Neural progenitor cell (in vitro differentiated cells): ENCODE results near the gene HIVEP2.

ENCODE experiments used
- EZH2 ChIP-seq: fragments of 200-600 bp; sonication (generic); IDR thresholded peaks from 2 replicates; pipeline ENCODE4 v1.6.1; 2017; ENCODE audit warnings: antibody characterized with exemption, mild to moderate bottlenecking, moderate library complexity
- EZH2phosphoT487 ChIP-seq: fragments of 200-600 bp; sonication (generic); IDR thresholded peaks from 2 replicates; pipeline ENCODE4 v1.6.1; 2017; ENCODE audit warnings: antibody characterized with exemption
- TF ChIP-seq, protein P1 (sequence below): fragments of 200-600 bp; sonication (generic); IDR thresholded peaks from 2 replicates; pipeline ENCODE4 v1.5.1; 2017; ENCODE audit warnings: antibody characterized with exemption, mild to moderate bottlenecking

GRCh38 chr6:142900227-142900971, 44.6 kb downstream of the HIVEP2 start:
- TF ChIP-seq EZH2 (no peak), EZH2phosphoT487 (no peak)
- TF ChIP-seq, protein P1, sequence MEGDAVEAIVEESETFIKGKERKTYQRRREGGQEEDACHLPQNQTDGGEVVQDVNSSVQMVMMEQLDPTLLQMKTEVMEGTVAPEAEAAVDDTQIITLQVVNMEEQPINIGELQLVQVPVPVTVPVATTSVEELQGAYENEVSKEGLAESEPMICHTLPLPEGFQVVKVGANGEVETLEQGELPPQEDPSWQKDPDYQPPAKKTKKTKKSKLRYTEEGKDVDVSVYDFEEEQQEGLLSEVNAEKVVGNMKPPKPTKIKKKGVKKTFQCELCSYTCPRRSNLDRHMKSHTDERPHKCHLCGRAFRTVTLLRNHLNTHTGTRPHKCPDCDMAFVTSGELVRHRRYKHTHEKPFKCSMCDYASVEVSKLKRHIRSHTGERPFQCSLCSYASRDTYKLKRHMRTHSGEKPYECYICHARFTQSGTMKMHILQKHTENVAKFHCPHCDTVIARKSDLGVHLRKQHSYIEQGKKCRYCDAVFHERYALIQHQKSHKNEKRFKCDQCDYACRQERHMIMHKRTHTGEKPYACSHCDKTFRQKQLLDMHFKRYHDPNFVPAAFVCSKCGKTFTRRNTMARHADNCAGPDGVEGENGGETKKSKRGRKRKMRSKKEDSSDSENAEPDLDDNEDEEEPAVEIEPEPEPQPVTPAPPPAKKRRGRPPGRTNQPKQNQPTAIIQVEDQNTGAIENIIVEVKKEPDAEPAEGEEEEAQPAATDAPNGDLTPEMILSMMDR: no peak
